Left colon (tissue), 2 donors: ENCODE data around the gene NELL1. TPM values are rescaled to one million over a fixed set of nuclear protein-coding genes. Genes with fewer than 3 reads are reported as not detected.
A peak's percentile ranks its signal among the peaks of the same experiment; 100 is the strongest.
"Not testable (repeated sequence)": the region's sequence is repeated elsewhere in the genome, so short reads cannot be mapped to it uniquely, and the experiment has no call there.

Source experiments
- ATAC-seq: fragments of 200-7000 bp; cut with Tn5 transposase; one replicate; pipeline ENCODE4 v1.9.1; 2020; ENCODE audit warnings: mild to moderate bottlenecking, moderate library complexity
- DNase-seq, 2 donors: peaks; one replicate each; pipeline ENCODE4 v3.0.0-alpha.2; 2020
- intact Hi-C, 2 donors: fragments of 100-400 bp; cut with DNase I in 1 of 2; cut with micrococcal nuclease in 1 of 2; formaldehyde crosslinking; loops; one replicate each; pipeline versions ENCODE4 v1.11.2 to v1.14.0; 2022; cut with DNase I, micrococcal nuclease
- total RNA-seq, 2 donors: library from RNA; stranded (reverse); fragmentation: NEBNext Ultra II Directional; extraction: Animal tissue kit (Norgen Biotek cat#: 25700); gene quantifications; one replicate each; pipeline ENCODE4 v1.2.1, GENCODE V29; 2021
- donor health status: DM: no; HTN: no; CAD: no.
- donor health status: DM: yes; HTN: yes; CAD: no.

Gene NELL1
- total RNA-seq, 2 donors from 2014 or later = 0.09 to 0.89 TPM

DNA sequence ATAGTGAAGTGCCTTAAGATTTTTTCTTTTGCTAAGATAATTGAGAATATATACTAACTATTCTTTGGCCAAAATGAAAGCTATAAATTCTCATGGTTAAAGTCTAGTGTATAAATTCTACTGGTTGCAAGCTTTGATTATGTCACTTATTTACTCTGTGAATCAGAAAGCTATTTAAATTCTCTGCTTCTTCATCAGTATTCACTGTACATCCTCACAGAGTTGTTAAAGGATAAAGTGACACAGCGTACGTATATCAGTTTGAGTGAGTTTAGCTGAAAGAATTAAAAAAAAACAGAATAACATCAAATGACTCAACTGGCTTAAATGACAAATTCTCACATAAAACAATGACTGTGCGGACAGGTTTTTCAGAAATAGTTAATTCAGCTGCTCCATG, 453.1 kb downstream of the NELL1 start:
- ATAC-seq (no peak), DNase-seq (no peak)
- intact Hi-C loops = no loop called here

- DNase-seq (no peak), ATAC-seq (no peak)
- intact Hi-C loops = no loop called here
Measured at GRCh38 chr11:21132146-21132720, 462.8 kb downstream of the NELL1 start.

DNA sequence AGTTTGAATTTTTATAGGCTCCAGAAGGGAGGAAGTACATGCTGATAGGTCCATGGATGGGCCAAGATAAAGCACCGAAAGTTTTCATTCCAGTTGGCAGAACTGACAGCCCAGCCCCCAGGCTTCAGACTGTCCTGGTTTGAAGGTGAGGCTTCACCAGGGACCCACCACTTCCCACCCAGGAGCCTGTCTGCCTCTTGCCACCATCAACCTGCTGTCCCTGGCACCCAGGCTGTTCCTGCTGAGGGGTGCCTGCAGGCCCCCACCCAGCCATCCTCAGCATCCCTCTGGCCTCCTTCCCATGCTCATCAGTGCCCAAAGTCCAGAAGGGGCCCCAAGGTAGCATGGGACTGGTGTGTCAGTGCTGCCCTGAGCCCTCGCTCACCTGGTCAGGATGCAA, 463.9 kb downstream of the NELL1 start:
- ATAC-seq (no peak), DNase-seq (no peak)
- intact Hi-C loops = no loop called here

DNA sequence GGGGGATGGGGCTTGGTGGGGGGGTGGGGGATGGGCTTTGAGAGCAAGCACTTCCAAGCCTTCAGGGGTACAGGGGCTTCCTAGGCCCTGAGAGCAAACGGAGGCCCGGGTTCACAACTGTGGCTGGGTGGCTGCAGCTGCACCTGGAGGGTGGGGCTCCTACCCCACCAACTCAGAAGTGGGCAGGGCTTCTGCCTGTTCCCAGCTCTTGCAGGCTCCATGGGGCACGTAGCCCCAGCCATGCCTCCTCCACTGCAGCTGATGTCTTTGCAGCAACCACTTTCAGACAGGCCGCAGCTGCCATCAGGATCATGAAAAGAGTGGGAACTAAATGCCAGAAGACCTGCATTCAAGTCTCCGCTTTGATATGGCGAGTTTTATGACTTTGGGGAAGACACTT, 464.3 kb downstream of the NELL1 start:
- ATAC-seq = no peak
- no peak for DNase-seq
- intact Hi-C loops = no loop called here

DNA sequence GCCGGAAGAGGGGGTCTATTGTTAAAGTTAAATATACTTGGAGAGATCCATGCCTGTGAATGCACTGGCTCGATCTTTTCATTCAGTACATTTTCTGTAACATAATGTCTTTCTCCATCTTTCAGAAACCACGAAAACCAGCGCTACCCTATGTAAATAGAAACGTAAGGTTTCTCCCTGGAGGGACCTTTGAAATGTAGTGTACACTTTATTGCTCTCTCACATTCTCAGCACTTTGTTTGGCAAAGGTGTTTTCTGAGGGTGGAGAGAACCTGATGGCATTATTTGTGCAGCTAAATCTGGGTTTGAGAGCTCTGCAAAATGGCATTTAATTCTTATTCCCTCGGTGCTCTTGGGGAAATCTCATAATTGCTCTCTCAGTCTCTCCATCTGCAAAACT, 468.4 kb downstream of the NELL1 start:
- no peak for DNase-seq
- intact Hi-C loops = no loop called here
- peak; percentile 85 for ATAC-seq

- ATAC-seq, intact Hi-C loops, DNase-seq: not testable (repeated sequence)
Measured at GRCh38 chr11:21141557-21141956, 472.2 kb downstream of the NELL1 start.

DNA sequence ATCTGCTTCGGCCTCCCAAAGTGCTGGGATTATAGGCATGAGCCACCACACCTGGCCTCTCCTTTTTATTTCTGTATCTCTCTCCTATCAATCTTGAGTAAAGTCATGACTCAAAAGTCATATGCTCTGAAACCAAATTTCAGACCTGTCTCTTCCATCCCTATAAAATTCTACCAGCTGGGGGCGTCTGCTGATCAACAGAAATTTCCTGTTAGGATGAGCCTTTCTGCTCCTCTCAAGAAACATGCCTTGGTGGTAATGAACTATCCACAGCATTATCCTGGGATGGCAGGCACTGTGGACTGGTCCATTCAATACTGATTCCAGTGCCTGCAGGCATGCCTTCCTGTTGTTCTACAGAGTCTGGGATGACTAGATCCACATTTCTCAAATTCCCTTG, 472.6 kb downstream of the NELL1 start:
- ATAC-seq (no peak), DNase-seq (no peak)
- intact Hi-C loops = no loop called here

DNA sequence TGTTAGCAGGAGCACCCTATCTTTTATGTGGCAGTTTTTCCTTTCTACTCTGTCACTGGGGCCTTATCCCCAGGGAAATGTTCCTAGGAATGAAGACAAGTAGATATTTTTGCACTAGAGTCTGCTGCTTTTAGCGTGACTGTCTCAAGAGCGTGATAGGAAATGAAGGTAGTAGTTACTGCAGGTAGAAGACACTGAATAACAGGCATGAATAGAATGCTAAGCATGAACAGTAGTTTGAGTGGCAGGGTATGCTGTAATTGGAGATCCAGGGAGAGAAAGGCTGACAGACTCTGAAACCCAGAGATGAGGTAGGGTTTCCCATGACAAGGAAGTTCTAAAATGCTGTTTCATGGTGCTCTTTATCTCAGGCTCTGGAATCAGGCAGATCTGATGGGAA, 475.1 kb downstream of the NELL1 start:
- DNase-seq (no peak), ATAC-seq (no peak)
- intact Hi-C loops = no loop called here

DNA sequence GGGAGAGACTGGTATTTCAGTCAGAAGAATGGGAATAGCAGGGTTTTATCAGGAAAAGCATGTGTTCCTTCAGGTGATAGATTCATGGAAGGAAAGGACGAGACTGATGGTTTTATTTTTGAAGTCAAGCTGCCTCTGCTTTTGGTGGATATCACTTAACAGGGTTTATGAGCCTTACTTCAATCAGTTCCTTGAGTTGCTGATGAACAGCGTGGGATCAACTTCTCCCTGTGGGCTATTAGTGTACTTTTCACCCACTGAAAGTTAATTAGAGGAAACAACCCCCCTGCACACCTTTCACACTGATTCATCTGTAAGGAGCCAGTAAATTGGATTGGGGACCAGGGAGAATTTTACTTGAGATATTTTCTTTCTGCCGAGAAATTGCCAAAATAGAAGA, 479.0 kb downstream of the NELL1 start:
- intact Hi-C loops = no loop called here
- ATAC-seq (no peak), DNase-seq (no peak)

- DNase-seq (no peak), ATAC-seq (no peak)
- intact Hi-C loops = no loop called here
Measured at GRCh38 chr11:21160140-21160539, 490.8 kb downstream of the NELL1 start.

- intact Hi-C loops = no loop called here
- DNase-seq (no peak), ATAC-seq (no peak)
Measured at GRCh38 chr11:21169639-21170038, 500.3 kb downstream of the NELL1 start.

DNA sequence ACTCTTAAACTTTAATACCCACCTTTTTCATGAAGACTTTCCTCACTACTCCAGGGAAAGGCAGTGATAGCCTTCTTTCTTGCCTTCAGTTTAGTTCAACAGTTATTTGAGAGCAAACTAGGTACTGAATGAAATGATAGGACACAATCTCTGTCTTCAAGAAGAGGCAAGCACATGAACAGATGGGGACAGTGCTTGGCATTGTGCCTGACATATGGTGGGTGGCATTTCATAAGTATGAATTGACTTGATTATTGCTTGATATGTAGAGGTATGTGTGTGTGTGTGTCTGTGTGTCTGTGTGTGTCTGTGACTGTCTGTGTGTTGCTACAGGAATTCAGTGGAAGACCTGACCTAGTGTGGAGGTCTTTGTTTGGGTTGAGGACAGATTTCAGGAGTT, 504.1 kb downstream of the NELL1 start:
- DNase-seq (no peak), ATAC-seq (no peak)
- intact Hi-C loops = no loop called here

GRCh38 chr11:21174781-21175180, 505.4 kb downstream of the NELL1 start:
- intact Hi-C loops = no loop called here
- no peak for DNase-seq
- ATAC-seq = no peak

GRCh38 chr11:21177379-21177778, 508.0 kb downstream of the NELL1 start:
- intact Hi-C loops = no loop called here
- DNase-seq = no peak
- no peak for ATAC-seq

GRCh38 chr11:21179770-21180169, 510.4 kb downstream of the NELL1 start:
- intact Hi-C loops = no loop called here
- DNase-seq (no peak), ATAC-seq (no peak)

DNA sequence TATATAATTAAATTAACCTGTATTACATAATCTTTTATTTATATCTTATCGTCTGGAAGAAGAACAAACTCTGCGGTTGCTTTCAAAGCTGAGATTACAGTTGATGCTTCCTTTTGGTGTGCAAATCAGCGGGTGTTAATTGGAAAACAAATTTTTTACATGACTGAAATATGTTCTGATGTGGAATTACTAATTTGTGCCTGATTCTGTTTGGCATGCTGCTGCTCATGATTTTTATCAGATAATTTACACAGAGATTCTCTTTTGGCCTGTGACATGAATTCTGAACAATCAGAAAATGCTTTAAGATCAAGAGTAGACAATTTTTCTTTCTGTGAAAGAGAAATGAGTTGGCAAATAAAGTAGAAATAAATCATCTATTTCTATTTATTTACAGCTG, 510.8 kb downstream of the NELL1 start:
- DNase-seq (no peak), ATAC-seq (no peak)
- intact Hi-C loops = no loop called here

GRCh38 chr11:21185959-21186358, 516.6 kb downstream of the NELL1 start:
- intact Hi-C loops = no loop called here

DNA sequence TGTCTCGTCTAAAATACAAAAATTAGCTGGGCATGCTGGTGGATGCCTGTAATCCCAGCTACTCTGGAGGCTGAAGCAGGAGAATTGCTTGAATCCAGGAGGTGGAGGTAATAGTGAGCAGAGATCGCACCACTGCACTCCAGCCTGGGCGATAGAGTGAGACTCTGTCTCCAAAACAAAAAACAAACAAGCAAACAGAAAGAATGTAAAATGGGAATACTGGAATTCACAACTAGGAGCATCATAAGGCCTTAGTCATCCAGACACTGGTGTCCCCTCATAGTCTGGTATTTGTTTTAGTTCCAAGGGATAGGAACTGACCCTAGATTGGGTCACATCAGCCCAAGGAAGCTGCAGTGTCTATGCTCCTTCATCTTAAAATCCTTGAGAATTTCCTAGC, 520.8 kb downstream of the NELL1 start:
- intact Hi-C loops = no loop called here
- ATAC-seq (no peak), DNase-seq (no peak)

More at GRCh38 chr11:21185959-21186358, 516.6 kb downstream of the NELL1 start:
- DNase-seq (no peak), ATAC-seq (no peak)

GRCh38 chr11:21195995-21196394, 526.6 kb downstream of the NELL1 start:
- intact Hi-C loops = no loop called here
- ATAC-seq = no peak

GRCh38 chr11:21198498-21198897, 529.1 kb downstream of the NELL1 start:
- intact Hi-C loops = no loop called here
- DNase-seq (no peak), ATAC-seq (no peak)

More at GRCh38 chr11:21195995-21196394, 526.6 kb downstream of the NELL1 start:
- no peak for DNase-seq

DNA sequence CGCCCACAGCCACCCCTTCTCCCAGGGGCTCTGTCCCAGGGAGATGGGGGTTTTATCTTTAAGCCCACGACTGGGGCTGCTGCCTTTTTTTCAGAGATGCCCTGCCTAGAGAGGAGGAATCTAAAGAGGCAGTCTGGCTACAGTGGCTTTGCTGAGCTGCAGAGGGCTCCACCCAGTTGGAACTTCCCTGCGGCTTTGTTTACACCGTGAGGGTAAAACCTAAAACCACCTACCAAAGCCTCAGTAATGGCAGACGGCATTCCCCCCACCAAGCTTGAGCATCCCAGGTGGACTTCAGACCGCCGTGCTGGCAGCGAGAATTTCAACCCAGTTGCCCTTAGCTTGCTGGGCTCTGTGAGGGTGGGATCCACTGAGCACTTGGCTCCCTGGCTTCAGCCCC, 535.8 kb downstream of the NELL1 start:
- intact Hi-C loops = no loop called here
- no peak for DNase-seq
- ATAC-seq = no peak

DNA sequence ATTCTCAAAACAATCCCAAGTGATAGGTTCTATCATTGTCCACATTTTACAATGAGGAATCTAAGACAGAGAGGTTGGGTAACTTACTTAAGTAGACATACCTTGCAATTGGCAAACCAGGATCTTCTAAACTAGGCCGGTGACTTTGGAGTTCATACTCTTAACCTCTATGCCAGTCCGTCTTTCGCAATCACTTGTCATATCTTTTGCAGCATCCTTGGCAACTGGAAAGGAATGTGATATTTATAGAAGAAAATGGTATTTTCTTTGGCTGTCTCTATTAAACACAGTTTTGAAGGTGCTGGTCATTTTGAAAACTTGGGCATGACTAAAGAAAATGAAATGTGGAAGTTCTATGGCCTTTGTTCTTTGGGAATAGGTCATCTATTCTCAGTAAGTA, 556.5 kb downstream of the NELL1 start:
- no peak for DNase-seq
- no peak for ATAC-seq
- intact Hi-C loops = no loop called here
